HEK293 (cell line): ENCODE measurements around the gene TNFRSF6B.

Experiments used
- CTCF ChIA-PET: fragments of 350-600 bp; formaldehyde crosslinking; extraction: SDS; loops from one replicate; lab custom pipeline; 2021; ENCODE audit warnings: antibody characterized with exemption; lab: Yijun Ruan, JAX
- POLR2A ChIA-PET: fragments of 300-600 bp; formaldehyde crosslinking; extraction: SDS; loops from one replicate; lab custom pipeline; 2020; ENCODE audit warnings: antibody characterized with exemption, inconsistent platforms; lab: Yijun Ruan, JAX
- H3K27ac ChIP-seq: fragments of 200-500 bp; sonication (Bioruptor generic); 2 replicates; pipeline ENCODE4 v1.5.1; 2014; ENCODE audit warnings: low read depth, low read length, control low read depth, inconsistent platforms; ENCODE audit errors: extremely low read depth
- H3K36me3 ChIP-seq, 2 experiments: fragments of 200-500 bp in 1 of 2; sonication (Bioruptor generic) in 1 of 2; 1 replicate in 1 of 2; 2 replicates in 1 of 2; pipeline ENCODE4 v1.5.1; 2014 to 2017; ENCODE audit warnings: inconsistent platforms in 2 of 2, low read length in 2 of 2; ENCODE audit not compliant: control insufficient read depth in 2 of 2, insufficient read depth in 1 of 2
- H3K4me1 ChIP-seq: fragments of 200-500 bp; sonication (Bioruptor generic); 2 replicates; pipeline ENCODE4 v1.5.1; 2014; ENCODE audit warnings: mild to moderate bottlenecking, low read length, inconsistent platforms; ENCODE audit not compliant: control insufficient read depth, insufficient read depth
- H3K4me3 ChIP-seq: 2 replicates; pipeline ENCODE4 v1.5.1; 2011; ENCODE audit warnings: low read depth, mild to moderate bottlenecking, control low read depth, low read length, moderate library complexity
- H3K9me3 ChIP-seq: fragments of 200-500 bp; sonication (Bioruptor generic); 2 replicates; pipeline ENCODE4 v1.5.1; 2014; ENCODE audit warnings: low read depth, low read length, inconsistent platforms; ENCODE audit not compliant: control insufficient read depth, insufficient read depth
- EGR2 ChIP-seq: fragments of 450-650 bp; formaldehyde crosslinking; IDR thresholded peaks from 2 replicates; pipeline ENCODE4 v1.5.1; 2016; ENCODE audit warnings: low read depth, missing biosample characterization, missing genetic modification characterization
- GLI4 ChIP-seq: fragments of 450-650 bp; formaldehyde crosslinking; IDR thresholded peaks from 2 replicates; pipeline ENCODE4 v1.5.1; 2016; ENCODE audit warnings: missing biosample characterization, missing genetic modification characterization
- GLIS1 ChIP-seq: fragments of 450-650 bp; formaldehyde crosslinking; IDR thresholded peaks from 2 replicates; pipeline ENCODE4 v1.5.1; 2016; ENCODE audit warnings: missing biosample characterization, missing genetic modification characterization
- GLIS2 ChIP-seq: fragments of 450-650 bp; formaldehyde crosslinking; IDR thresholded peaks from 2 replicates; pipeline ENCODE4 v1.5.1; 2016; ENCODE audit warnings: missing biosample characterization, missing genetic modification characterization
- HIC1 ChIP-seq: fragments of 450-650 bp; formaldehyde crosslinking; IDR thresholded peaks from 2 replicates; pipeline ENCODE4 v1.5.1; 2016; ENCODE audit warnings: missing biosample characterization, missing genetic modification characterization
- OSR2 ChIP-seq: fragments of 450-650 bp; formaldehyde crosslinking; IDR thresholded peaks from 2 replicates; pipeline ENCODE4 v1.5.1; 2016; ENCODE audit warnings: missing biosample characterization, missing genetic modification characterization
- OVOL3 ChIP-seq: fragments of 450-650 bp; formaldehyde crosslinking; IDR thresholded peaks from 2 replicates; pipeline ENCODE4 v1.5.1; 2016; ENCODE audit warnings: missing biosample characterization, missing genetic modification characterization
- SCRT2 ChIP-seq: fragments of 450-650 bp; formaldehyde crosslinking; IDR thresholded peaks from 2 replicates; pipeline ENCODE4 v1.5.1; 2016; ENCODE audit warnings: missing biosample characterization, missing genetic modification characterization
- ZBTB7A ChIP-seq: fragments of 450-650 bp; formaldehyde crosslinking; IDR thresholded peaks from 2 replicates; pipeline ENCODE4 v1.5.1; 2016; ENCODE audit warnings: low read depth, missing biosample characterization, missing genetic modification characterization
- ZIC2 ChIP-seq: fragments of 450-650 bp; formaldehyde crosslinking; IDR thresholded peaks from 2 replicates; pipeline ENCODE4 v1.5.1; 2016; ENCODE audit warnings: missing biosample characterization, missing genetic modification characterization
- ZNF302 ChIP-seq: fragments of 450-650 bp; formaldehyde crosslinking; IDR thresholded peaks from 2 replicates; pipeline ENCODE4 v1.5.1; 2016; ENCODE audit warnings: missing biosample characterization, missing genetic modification characterization, low read depth
- ZNF341 ChIP-seq: fragments of 450-650 bp; formaldehyde crosslinking; IDR thresholded peaks from 2 replicates; pipeline ENCODE4; 2016; ENCODE audit warnings: low read depth, missing biosample characterization, missing genetic modification characterization
- ZNF366 ChIP-seq: fragments of 450-650 bp; formaldehyde crosslinking; conservative IDR thresholded peaks from 2 replicates; pipeline ENCODE4 v1.5.1; 2016; ENCODE audit warnings: missing biosample characterization, missing genetic modification characterization
- ZNF391 ChIP-seq: fragments of 450-650 bp; formaldehyde crosslinking; IDR thresholded peaks from 2 replicates; pipeline ENCODE4 v1.5.1; 2016; ENCODE audit warnings: low read depth, missing biosample characterization, missing genetic modification characterization, borderline replicate concordance
- ZNF433 ChIP-seq: fragments of 450-650 bp; formaldehyde crosslinking; IDR thresholded peaks from 2 replicates; pipeline ENCODE4 v1.5.1; 2016; ENCODE audit warnings: missing biosample characterization, missing genetic modification characterization, low read depth
- ZNF558 ChIP-seq: fragments of 450-650 bp; formaldehyde crosslinking; IDR thresholded peaks from 2 replicates; pipeline ENCODE4 v1.5.1; 2016; ENCODE audit warnings: missing biosample characterization, missing genetic modification characterization
- ZNF600 ChIP-seq: fragments of 450-650 bp; formaldehyde crosslinking; IDR thresholded peaks from 2 replicates; pipeline ENCODE4 v1.5.1; 2016; ENCODE audit warnings: missing biosample characterization, missing genetic modification characterization
- ZNF621 ChIP-seq: fragments of 450-650 bp; formaldehyde crosslinking; IDR thresholded peaks from 2 replicates; pipeline ENCODE4 v1.5.1; 2017; ENCODE audit warnings: missing biosample characterization, missing genetic modification characterization
- ZNF677 ChIP-seq: fragments of 450-650 bp; IDR thresholded peaks from 2 replicates; pipeline ENCODE4 v1.5.0; 2018; ENCODE audit warnings: missing biosample characterization, mild to moderate bottlenecking, missing genetic modification characterization, moderate library complexity
- ZNF747 ChIP-seq: fragments of 450-650 bp; formaldehyde crosslinking; IDR thresholded peaks from 2 replicates; pipeline ENCODE4 v1.5.1; 2016; ENCODE audit warnings: missing biosample characterization, missing genetic modification characterization
- ZNF777 ChIP-seq: fragments of 450-650 bp; formaldehyde crosslinking; IDR thresholded peaks from 2 replicates; pipeline ENCODE4 v1.5.1; 2017; ENCODE audit warnings: missing biosample characterization, missing genetic modification characterization, borderline replicate concordance

TNFRSF6B gene

GRCh38 chr20:63745424-63745805 is 49.0 kb downstream of the TNFRSF6B start:
- CTCF ChIA-PET = interaction anchor here (0.6 to 1.3 kb wide), 2 partner anchors 113 to 229 kb away, joined by 3 to 5 read pairs; no protein-coding TSS in a partner anchor
- H3K4me1 ChIP-seq = no peaks in the 10 kb centered on the region
- H3K4me3 ChIP-seq = no peak overlapping the region
- no peaks in the 10 kb centered on the region for H3K9me3 ChIP-seq
- TF ChIP-seq GLI4 (no peak), ZNF366 (tag by site-specific recombination) (no peak), ZNF621 (tag by site-specific recombination) (no peak), ZNF777 (tag by site-specific recombination) (no peak), ZNF391 (no peak), ZNF558 (no peak), ZNF341 (peak; percentile 84), ZNF302 (tag by site-specific recombination) (no peak), GLIS1 (tag by site-specific recombination) (peak; percentile 84)
- H3K36me3 ChIP-seq = peaks cover 4 to 28% of the 10 kb centered on the region in 2 experiments; a peak in 1 of 3 replicates
- POLR2A ChIA-PET = interaction anchor here (1.0 kb wide), 1 partner anchor 8 kb away, joined by 3 read pairs; the partner anchor contains the start of gene LIME1
- no peak overlapping the region for H3K27ac ChIP-seq

- POLR2A ChIA-PET = interaction anchor here (0.6 kb wide), 2 partner anchors 95 to 132 kb away, joined by 3 to 5 read pairs; no protein-coding TSS in a partner anchor
- Histone ChIP-seq H3K9me3 (no peaks in the 10 kb centered on the region), H3K4me3 (no peak overlapping the region), H3K36me3 (peaks cover 4 to 26% of the 10 kb centered on the region in 2 experiments; a peak in 1 of 3 replicates), H3K4me1 (no peaks in the 10 kb centered on the region), H3K27ac (no peak overlapping the region)
- TF ChIP-seq SCRT2 (tag by site-specific recombination) (0 out of 2 replicates have a peak, but pooled peaks have one; percentile 10), OSR2 (tag by site-specific recombination) (no peak)
- CTCF ChIA-PET = interaction anchor here (0.6 to 1.3 kb wide), 2 partner anchors 112 to 228 kb away, joined by 3 to 5 read pairs; no protein-coding TSS in a partner anchor
Measured at GRCh38 chr20:63745961-63746731, 49.7 kb downstream of the TNFRSF6B start.

- Histone ChIP-seq H3K36me3 (peaks cover 4 to 20% of the 10 kb centered on the region in 2 experiments; a peak in 1 of 3 replicates), H3K4me3 (no peak overlapping the region), H3K27ac (no peak overlapping the region), H3K4me1 (no peaks in the 10 kb centered on the region), H3K9me3 (no peaks in the 10 kb centered on the region)
- CTCF ChIA-PET = no interaction called here
- POLR2A ChIA-PET = interaction anchor here (0.6 kb wide), 1 partner anchor 96 kb away, joined by 5 read pairs; no protein-coding TSS in a partner anchor
- TF ChIP-seq ZNF747 (tag by site-specific recombination) (no peak), ZNF600 (no peak), EGR2 (tag by site-specific recombination) (no peak), ZNF677 (tag by site-specific recombination) (no peak)
Measured at GRCh38 chr20:63746751-63747315, 50.4 kb downstream of the TNFRSF6B start.

- no peak overlapping the region for H3K27ac ChIP-seq
- ChIA-PET CTCF (interaction anchor here (0.5 kb wide), 1 partner anchor 282 kb away, joined by 3 read pairs; no protein-coding TSS in a partner anchor), POLR2A (no interaction called here)
Measured at GRCh38 chr20:63747622-63748069, 51.2 kb downstream of the TNFRSF6B start.

More at GRCh38 chr20:63747622-63748069, 51.2 kb downstream of the TNFRSF6B start:
- TF ChIP-seq ZBTB7A (0 out of 2 replicates have a peak, but pooled peaks have one; percentile 30), ZIC2 (tag by site-specific recombination) (peak; percentile 11; the same call in 1 of the 2 replicates), HIC1 (tag by site-specific recombination) (peak; percentile 13; the same call in 1 of the 2 replicates), GLIS2 (peak; percentile 40; the same call in 1 of the 2 replicates), ZNF433 (tag by site-specific recombination) (no peak), OVOL3 (tag by site-specific recombination) (no peak), GLIS1 (tag by site-specific recombination) (peak; percentile 64)
- Histone ChIP-seq H3K9me3 (no peaks in the 10 kb centered on the region), H3K4me3 (no peak overlapping the region), H3K4me1 (no peaks in the 10 kb centered on the region), H3K36me3 (peaks cover 4 to 11% of the 10 kb centered on the region in 2 experiments; a peak in 1 of 3 replicates)
